GM18867 (cell line): ENCODE measurements around the gene NLRP6.
"Not testable (repeated sequence)": the region's sequence is repeated elsewhere in the genome, so short reads cannot be mapped to it uniquely, and the experiment has no call there.

Source experiments
- ATAC-seq: cut with Tn5 transposase; IDR thresholded peaks from one replicate; pipeline ENCODE4 v1.9.1; 2021; ENCODE audit warnings: mild to moderate bottlenecking, moderate library complexity; ENCODE audit not compliant: unreplicated experiment

NLRP6 gene

GRCh38 chr11:281486-282161, 3.4 kb downstream of the NLRP6 start:
- no peak for ATAC-seq

GRCh38 chr11:282171-282570, 4.0 kb downstream of the NLRP6 start:
- ATAC-seq = no peak

GRCh38 chr11:282630-283360, 4.6 kb downstream of the NLRP6 start:
- ATAC-seq = no peak

GRCh38 chr11:283405-284104, 5.3 kb downstream of the NLRP6 start:
- no peak for ATAC-seq

GRCh38 chr11:284105-285020, 6.2 kb downstream of the NLRP6 start:
- ATAC-seq = no peak

- no peak for ATAC-seq
Observed at GRCh38 chr11:285021-285893, 7.0 kb downstream of the NLRP6 start.

- no peak for ATAC-seq
Observed at GRCh38 chr11:285894-286220, 7.7 kb downstream of the NLRP6 start.

- ATAC-seq = not testable (repeated sequence)
Observed at GRCh38 chr11:286977-287820, 9.0 kb downstream of the NLRP6 start.

- ATAC-seq = no peak
Observed at GRCh38 chr11:287821-288477, 9.7 kb downstream of the NLRP6 start.

- peak; percentile 64 for ATAC-seq
Observed at GRCh38 chr11:288478-289397, 10.5 kb downstream of the NLRP6 start, which contains the start of gene PGGHG. TSS of gene PGGHG (plus strand) at chr11:289126. CDS start at chr11:289817, 691 bp downstream.

GRCh38 chr11:289398-289711, 11.1 kb downstream of the NLRP6 start:
- no peak for ATAC-seq

- no peak for ATAC-seq
Observed at GRCh38 chr11:289712-290620, 11.8 kb downstream of the NLRP6 start.

GRCh38 chr11:290621-291231, 12.5 kb downstream of the NLRP6 start:
- no peak for ATAC-seq

- ATAC-seq = no peak
Observed at GRCh38 chr11:291281-292210, 13.3 kb downstream of the NLRP6 start.
